HG03025 (cell line): ENCODE measurements around the gene MRFAP1.
"Not testable (repeated sequence)": the region's sequence is repeated elsewhere in the genome, so short reads cannot be mapped to it uniquely, and the experiment has no call there.

Source experiments
- ATAC-seq: cut with Tn5 transposase; IDR thresholded peaks from one replicate; pipeline ENCODE4 v1.9.1; 2021; ENCODE audit warnings: mild to moderate bottlenecking, moderate library complexity; ENCODE audit not compliant: unreplicated experiment, low FRiP score

The MRFAP1 gene

GRCh38 chr4:6632125-6632524 is 8.4 kb upstream of the MRFAP1 start:
- no peak for ATAC-seq

DNA sequence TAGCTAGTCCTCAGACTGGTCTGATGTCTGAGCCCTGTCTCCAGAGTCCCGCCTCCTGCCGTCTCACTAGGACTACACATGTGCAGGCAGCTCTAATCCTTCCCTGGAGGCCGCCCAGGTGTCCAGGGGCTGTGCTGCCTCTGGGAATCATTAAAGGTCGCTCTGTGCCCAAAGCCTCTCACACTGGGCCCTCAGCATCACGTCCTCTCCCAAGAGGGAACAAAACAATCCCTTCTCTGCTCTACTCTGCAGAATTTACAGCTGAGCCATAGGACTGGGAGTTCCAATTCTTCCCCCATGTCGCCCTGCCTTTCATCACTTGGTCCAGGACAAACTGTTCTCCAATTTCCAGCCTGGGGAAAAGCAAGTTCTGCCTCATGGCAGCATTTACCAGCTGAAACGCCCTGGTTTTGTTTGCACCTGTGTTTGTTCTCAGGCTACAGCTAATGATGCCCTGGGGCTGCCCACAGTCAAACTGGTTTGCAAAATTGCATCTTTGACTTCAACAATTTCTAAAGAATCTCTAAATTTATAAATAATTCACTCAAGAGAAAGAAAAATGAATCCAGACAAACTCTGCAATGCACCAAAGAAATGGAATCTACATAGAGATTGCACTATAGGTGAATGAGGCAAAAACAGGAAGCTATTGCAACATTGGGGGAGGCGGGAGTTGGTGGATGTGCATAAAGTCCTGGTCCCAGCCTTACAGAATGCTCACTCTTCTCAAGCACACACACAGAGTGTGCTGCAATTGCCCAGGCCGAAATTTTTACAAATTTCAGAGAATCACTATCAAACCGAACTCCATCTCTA is 7.2 kb upstream of the MRFAP1 start:
- no peak for ATAC-seq

- ATAC-seq: no peak
Observed at GRCh38 chr4:6634746-6635145, 5.7 kb upstream of the MRFAP1 start.

- ATAC-seq: no peak
Observed at GRCh38 chr4:6639137-6639680, 1.3 kb upstream of the MRFAP1 start.

- peak; percentile 13 for ATAC-seq
Observed at GRCh38 chr4:6641164-6641970, 882 bp downstream of the MRFAP1 start.

GRCh38 chr4:6641971-6642320 is 1.5 kb downstream of the MRFAP1 start:
- ATAC-seq: no peak

GRCh38 chr4:6643141-6643847 is 2.8 kb downstream of the MRFAP1 start:
- no peak for ATAC-seq

GRCh38 chr4:6644792-6645530 is 4.5 kb downstream of the MRFAP1 start:
- no peak for ATAC-seq

DNA sequence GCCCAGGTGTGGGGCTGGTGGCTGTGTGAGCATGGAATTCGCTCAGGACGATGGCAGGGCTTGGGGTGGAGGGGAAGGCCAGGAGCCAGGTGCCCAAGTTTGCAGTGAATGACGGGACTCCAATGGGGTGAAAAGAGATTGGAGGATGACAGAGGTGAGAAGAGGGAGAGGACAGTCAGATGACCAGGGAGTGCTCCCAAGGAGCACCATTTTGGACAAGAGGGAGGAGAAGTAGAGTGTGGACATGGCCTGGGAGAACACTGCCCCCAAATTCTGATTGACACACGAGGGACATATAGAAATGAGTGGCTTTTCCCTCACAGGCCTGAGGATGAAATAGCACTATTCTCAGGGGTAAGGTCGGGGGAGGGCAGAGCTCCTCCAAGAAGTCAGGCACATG is 6.7 kb downstream of the MRFAP1 start:
- ATAC-seq: no peak

GRCh38 chr4:6647582-6648230 is 7.2 kb downstream of the MRFAP1 start:
- ATAC-seq: no peak

DNA sequence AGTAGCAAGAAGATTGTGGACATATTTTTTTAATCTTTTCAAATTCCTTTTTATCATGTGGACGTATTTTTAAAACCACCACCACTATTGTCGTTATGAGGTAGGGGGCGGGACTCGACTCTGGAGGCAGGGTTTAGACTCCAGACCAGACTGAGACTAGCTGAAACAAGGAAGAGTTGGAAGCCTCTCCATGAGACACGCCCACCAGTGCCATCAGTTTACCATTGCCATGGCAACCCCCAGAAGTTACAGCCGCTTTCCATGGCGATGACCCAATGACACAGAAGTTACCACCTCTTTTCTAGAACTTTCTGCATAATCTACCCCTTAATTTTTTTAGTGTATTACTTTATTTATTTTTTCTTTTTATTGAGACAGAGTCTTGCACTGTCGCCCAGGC is 8.7 kb downstream of the MRFAP1 start:
- ATAC-seq: no peak

GRCh38 chr4:6654211-6654610 is 13.7 kb downstream of the MRFAP1 start:
- ATAC-seq: not testable (repeated sequence)

- ATAC-seq: not testable (repeated sequence)
Observed at GRCh38 chr4:6655291-6655690, 14.8 kb downstream of the MRFAP1 start.

DNA sequence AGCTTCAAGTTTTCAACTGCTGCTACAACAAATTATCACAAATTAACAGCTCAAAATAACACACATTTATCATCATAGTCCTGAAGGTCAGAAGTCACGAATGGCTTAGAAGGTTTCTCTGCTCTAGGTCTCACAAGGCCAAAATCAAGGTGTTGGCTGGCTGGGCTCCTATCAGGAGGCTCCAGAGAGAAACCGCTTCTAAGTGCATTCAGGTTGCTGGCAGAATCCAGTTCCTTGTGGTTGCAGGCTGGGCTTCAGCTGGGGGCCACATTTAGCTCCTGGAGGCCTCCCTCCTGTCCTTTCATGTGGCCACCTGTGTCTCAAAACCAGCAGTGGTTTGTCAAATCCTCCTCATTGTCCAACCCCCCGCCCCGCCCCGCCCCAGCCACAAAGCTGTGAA is 15.4 kb downstream of the MRFAP1 start:
- ATAC-seq: no peak

- no peak for ATAC-seq
Observed at GRCh38 chr4:6657242-6658208, 17.0 kb downstream of the MRFAP1 start.

DNA sequence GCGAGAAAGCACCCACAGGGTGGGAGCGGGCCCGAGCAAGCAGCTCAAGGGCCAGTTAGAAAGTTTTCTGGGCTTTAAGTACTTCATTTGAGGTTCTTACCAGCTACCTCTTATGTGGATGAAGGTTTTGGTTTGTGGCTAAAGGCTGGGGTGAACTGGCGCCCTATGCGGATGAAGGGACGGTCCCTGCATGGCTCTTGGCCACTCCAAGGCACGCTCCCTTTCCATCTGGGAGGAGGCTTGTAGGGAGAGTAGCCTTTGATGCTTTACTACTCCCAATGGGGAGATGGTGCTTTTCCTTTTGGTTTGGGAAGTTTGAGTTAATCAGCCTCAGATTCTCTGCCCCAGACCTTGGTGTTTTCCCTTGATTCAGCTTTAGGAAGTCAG is 17.7 kb downstream of the MRFAP1 start:
- ATAC-seq: no peak

DNA sequence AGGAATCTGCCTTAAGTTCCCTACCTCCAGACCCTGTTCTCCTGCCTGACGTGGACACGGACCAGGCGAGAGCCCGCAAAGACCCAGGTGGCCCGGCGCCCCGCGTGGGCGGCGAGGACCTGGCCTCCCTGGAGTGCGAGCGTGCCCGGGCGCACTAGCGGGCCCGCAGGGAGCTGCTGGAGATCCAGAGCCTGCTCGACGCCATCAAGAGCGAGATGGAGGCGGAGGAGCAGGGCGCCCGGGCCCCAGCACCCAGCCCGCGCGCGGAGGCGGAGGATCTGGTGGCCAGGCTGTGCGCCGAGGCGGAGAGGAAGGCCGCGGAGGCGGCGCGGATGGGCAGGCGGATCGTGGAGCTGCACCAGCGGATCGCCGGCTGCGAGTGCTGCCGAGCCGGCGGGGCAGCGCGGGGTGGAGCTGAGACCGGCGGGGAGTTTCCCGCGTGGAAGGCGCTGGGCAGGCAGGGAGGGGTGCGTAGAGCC is 18.2 kb downstream of the MRFAP1 start:
- ATAC-seq: no peak

- ATAC-seq: no peak
Observed at GRCh38 chr4:6659897-6660296, 19.4 kb downstream of the MRFAP1 start.

DNA sequence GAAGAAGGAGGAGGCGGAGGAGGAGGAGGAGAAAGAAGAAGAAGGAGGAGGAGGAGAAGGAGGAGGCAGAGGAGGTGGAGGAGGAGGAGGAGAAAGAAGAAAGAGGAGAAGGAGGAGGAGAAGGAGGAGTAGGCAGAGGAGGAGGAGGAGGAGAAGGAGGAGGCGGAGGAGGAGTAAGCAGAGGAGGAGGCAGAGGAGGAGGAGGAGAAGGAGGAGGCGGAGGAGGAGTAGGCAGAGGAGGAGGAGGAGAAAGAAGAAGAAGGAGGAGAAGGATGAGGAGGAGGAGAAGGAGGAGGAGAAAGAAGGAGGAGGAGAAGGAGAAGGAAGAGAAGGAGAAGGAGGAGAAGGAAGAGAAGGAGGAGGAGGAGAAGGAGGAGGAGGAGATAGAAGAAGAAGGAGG is 19.9 kb downstream of the MRFAP1 start:
- ATAC-seq: no peak
